ENCODE measurements around the gene TMEM178A. TPM values are rescaled to one million over a fixed set of nuclear protein-coding genes. Genes with fewer than 3 reads are reported as not detected.
"Not testable (repeated sequence)": the region's sequence is repeated elsewhere in the genome, so short reads cannot be mapped to it uniquely, and the experiment has no call there.

Gene TMEM178A
- polyA plus RNA-seq, 4 donors, result 70.6 to 121 (median 85.6) TPM

GRCh38 chr2:39647104-39647765, 18.5 kb upstream of the TMEM178A start:
- DNase-seq (ENCODE audit: low read depth in 4 of 4, low spot score in 2 of 4), result no peak

- no peak for DNase-seq (ENCODE audit: low read depth in 4 of 4, low spot score in 2 of 4)
Measured at GRCh38 chr2:39648580-39648979, 17.1 kb upstream of the TMEM178A start.

- DNase-seq (ENCODE audit: low read depth in 4 of 4, low spot score in 2 of 4), result no peak
Measured at GRCh38 chr2:39649511-39649910, 16.2 kb upstream of the TMEM178A start.

GRCh38 chr2:39650468-39650867, 15.2 kb upstream of the TMEM178A start:
- DNase-seq (ENCODE audit: low read depth in 4 of 4, low spot score in 2 of 4), result no peak

- not testable (repeated sequence) for DNase-seq (ENCODE audit: low read depth in 4 of 4, low spot score in 2 of 4)
Measured at GRCh38 chr2:39656215-39656614, 9.5 kb upstream of the TMEM178A start.

GRCh38 chr2:39657287-39657937, 8.3 kb upstream of the TMEM178A start:
- no peak for DNase-seq (ENCODE audit: low read depth in 4 of 4, low spot score in 2 of 4)

GRCh38 chr2:39658371-39658770, 7.3 kb upstream of the TMEM178A start:
- DNase-seq (ENCODE audit: low read depth in 4 of 4, low spot score in 2 of 4), result no peak

GRCh38 chr2:39659765-39660611, 5.7 kb upstream of the TMEM178A start:
- DNase-seq (ENCODE audit: low read depth in 4 of 4, low spot score in 2 of 4), result no peak

- no peak for DNase-seq (ENCODE audit: low read depth in 4 of 4, low spot score in 2 of 4)
Measured at GRCh38 chr2:39660612-39661236, 5.0 kb upstream of the TMEM178A start.

GRCh38 chr2:39661826-39662225, 3.9 kb upstream of the TMEM178A start:
- DNase-seq (ENCODE audit: low read depth in 4 of 4, low spot score in 2 of 4), result no peak

GRCh38 chr2:39663187-39663930, 2.4 kb upstream of the TMEM178A start:
- no peak for DNase-seq (ENCODE audit: low read depth in 4 of 4, low spot score in 2 of 4)

- DNase-seq (ENCODE audit: low read depth in 4 of 4, low spot score in 2 of 4), result no peak
Measured at GRCh38 chr2:39664232-39664887, 1.4 kb upstream of the TMEM178A start.

- DNase-seq (ENCODE audit: low read depth in 4 of 4, low spot score in 2 of 4), result peak in 1 of 4 donors; percentile 34
Measured at GRCh38 chr2:39664888-39665591, 677 bp upstream of the TMEM178A start.

- DNase-seq (ENCODE audit: low read depth in 4 of 4, low spot score in 2 of 4), result no peak
Measured at GRCh38 chr2:39666491-39667101, 879 bp downstream of the TMEM178A start.

- no peak for DNase-seq (ENCODE audit: low read depth in 4 of 4, low spot score in 2 of 4)
Measured at GRCh38 chr2:39667104-39667885, 1.6 kb downstream of the TMEM178A start.

- DNase-seq (ENCODE audit: low read depth in 4 of 4, low spot score in 2 of 4), result no peak
Measured at GRCh38 chr2:39667886-39668276, 2.2 kb downstream of the TMEM178A start.

- no peak for DNase-seq (ENCODE audit: low read depth in 4 of 4, low spot score in 2 of 4)
Measured at GRCh38 chr2:39668576-39669080, 2.9 kb downstream of the TMEM178A start.

- DNase-seq (ENCODE audit: low read depth in 4 of 4, low spot score in 2 of 4), result no peak
Measured at GRCh38 chr2:39671604-39672003, 5.9 kb downstream of the TMEM178A start.
